DMS 273 (cell line): ENCODE results near the gene GRHL1.
"Not testable (repeated sequence)": the region's sequence is repeated elsewhere in the genome, so short reads cannot be mapped to it uniquely, and the experiment has no call there.

ENCODE experiments used
- DNase-seq: peaks from one replicate; lab custom pipeline; 2025; ENCODE audit not compliant: unreplicated experiment; lab: John Stamatoyannopoulos, UW

Gene GRHL1

GRCh38 chr2:10022966-10023662 is 71.6 kb downstream of the GRHL1 start:
- DNase-seq: no peak

GRCh38 chr2:10026940-10027569 is 75.6 kb downstream of the GRHL1 start:
- no peak for DNase-seq

GRCh38 chr2:10027660-10028330 is 76.3 kb downstream of the GRHL1 start:
- DNase-seq: no peak

- no peak for DNase-seq
These were observed 77.0 kb downstream of the GRHL1 start for GRCh38 chr2:10028407-10028987.

GRCh38 chr2:10028988-10029874 is 77.7 kb downstream of the GRHL1 start:
- peak; percentile 25 for DNase-seq

- no peak for DNase-seq
These were observed 78.4 kb downstream of the GRHL1 start for GRCh38 chr2:10029875-10030223.

- DNase-seq: peak; percentile 71
These were observed 78.8 kb downstream of the GRHL1 start for GRCh38 chr2:10030311-10030736.

- DNase-seq: not testable (repeated sequence)
These were observed 79.3 kb downstream of the GRHL1 start for GRCh38 chr2:10030798-10031197.

GRCh38 chr2:10031886-10032745 is 80.6 kb downstream of the GRHL1 start:
- DNase-seq: no peak

GRCh38 chr2:10032746-10033105 is 81.2 kb downstream of the GRHL1 start:
- no peak for DNase-seq

- DNase-seq: no peak
These were observed 81.9 kb downstream of the GRHL1 start for GRCh38 chr2:10033251-10034006.

GRCh38 chr2:10034333-10035052 is 83.0 kb downstream of the GRHL1 start:
- no peak for DNase-seq

GRCh38 chr2:10035053-10035422 is 83.5 kb downstream of the GRHL1 start:
- DNase-seq: no peak

- no peak for DNase-seq
These were observed 84.1 kb downstream of the GRHL1 start for GRCh38 chr2:10035633-10036032.

- DNase-seq: peak; percentile 94
These were observed 84.8 kb downstream of the GRHL1 start for GRCh38 chr2:10036095-10036884.

GRCh38 chr2:10038123-10038522 is 86.6 kb downstream of the GRHL1 start:
- no peak for DNase-seq

- DNase-seq: no peak
These were observed 87.2 kb downstream of the GRHL1 start for GRCh38 chr2:10038716-10039115.
